WTC11 (cell line): ENCODE measurements around the gene MX2. TPM values are rescaled to one million over a fixed set of nuclear protein-coding genes. Genes with fewer than 3 reads are reported as not detected.

Experiments
- ATAC-seq: fragments of 200-7000 bp; cut with Tn5 transposase; 2 replicates; pipeline ENCODE4 v1.10.0; 2021; ENCODE audit warnings: mild to moderate bottlenecking, moderate library complexity
- CTCF ChIA-PET: fragments of 300-600 bp; sonication (Branson Sonifier 250); formaldehyde crosslinking; loops from one replicate; lab custom pipeline; 2021; ENCODE audit warnings: antibody characterized with exemption; lab: Charles Lee
- POLR2A ChIA-PET: fragments of 350-600 bp; sonication (Branson Sonifier 250); formaldehyde crosslinking; loops from one replicate; lab custom pipeline; 2021; ENCODE audit warnings: antibody characterized with exemption; lab: Charles Lee
- DNase-seq: peaks from one replicate; pipeline ENCODE4 v3.0.0; 2021; ENCODE audit warnings: low spot score
- H3K27ac Mint-ChIP-seq: 2 replicates; pipeline ENCODE4 v1.8.0; 2021; ENCODE audit warnings: mixed read lengths
- H3K27me3 Mint-ChIP-seq: 2 replicates; pipeline ENCODE4 v1.8.0; 2021; ENCODE audit warnings: low read depth, mild to moderate bottlenecking, moderate library complexity, mixed read lengths
- H3K36me3 Mint-ChIP-seq: 2 replicates; pipeline ENCODE4 v1.8.0; 2021; ENCODE audit warnings: mixed read lengths
- H3K4me1 Mint-ChIP-seq: 2 replicates; pipeline ENCODE4 v1.8.0; 2022; ENCODE audit warnings: mixed read lengths
- H3K4me3 Mint-ChIP-seq: 2 replicates; pipeline ENCODE4 v1.8.0; 2021; ENCODE audit warnings: mild to moderate bottlenecking, moderate library complexity, mixed read lengths
- H3K9me3 Mint-ChIP-seq: 2 replicates; pipeline ENCODE4 v1.8.0; 2021; ENCODE audit warnings: mixed read lengths
- ARID4B ChIP-seq: sonication (generic); formaldehyde crosslinking; IDR thresholded peaks from 2 replicates; pipeline ENCODE4 v1.8.0; 2023; ENCODE audit warnings: missing genetic modification reagents, mild to moderate bottlenecking, borderline replicate concordance
- ATF6 ChIP-seq: sonication (generic); formaldehyde crosslinking; IDR thresholded peaks from 2 replicates; pipeline ENCODE4 v1.8.1; 2023; ENCODE audit warnings: mild to moderate bottlenecking, missing genetic modification reagents
- CBFB ChIP-seq: sonication (generic); formaldehyde crosslinking; IDR thresholded peaks from 2 replicates; pipeline ENCODE4 v1.8.1; 2022; ENCODE audit warnings: mild to moderate bottlenecking, low read depth, missing genetic modification reagents
- ESRRA ChIP-seq: sonication (generic); formaldehyde crosslinking; IDR thresholded peaks from 2 replicates; pipeline ENCODE4 v1.8.1; 2022; ENCODE audit warnings: mild to moderate bottlenecking, missing genetic modification reagents, borderline replicate concordance
- GABPB1 ChIP-seq: sonication (generic); formaldehyde crosslinking; IDR thresholded peaks from 2 replicates; pipeline ENCODE4 v1.8.1; 2023; ENCODE audit warnings: mild to moderate bottlenecking, missing genetic modification reagents
- HMGA2 ChIP-seq: fragments of 250-450 bp; sonication (Bioruptor Pico); IDR thresholded peaks from 2 replicates; pipeline ENCODE4 v1.4.0; 2021; ENCODE audit warnings: mild to moderate bottlenecking, moderate library complexity
- IRF2 ChIP-seq: sonication (generic); formaldehyde crosslinking; IDR thresholded peaks from 2 replicates; pipeline ENCODE4 v1.8.0; 2022; ENCODE audit warnings: low read depth, missing genetic modification reagents, borderline replicate concordance
- JAZF1 ChIP-seq: fragments of 250-450 bp; sonication (Bioruptor Pico); IDR thresholded peaks from 2 replicates; pipeline ENCODE4 v1.9.0; 2021; ENCODE audit warnings: moderate library complexity, mild to moderate bottlenecking, inconsistent platforms
- NR2C2 ChIP-seq: sonication (generic); formaldehyde crosslinking; IDR thresholded peaks from 2 replicates; pipeline ENCODE4 v1.8.0; 2022; ENCODE audit warnings: mild to moderate bottlenecking, missing genetic modification reagents
- NR3C1 ChIP-seq: sonication (generic); formaldehyde crosslinking; conservative IDR thresholded peaks from 2 replicates; pipeline ENCODE4 v1.8.1; 2023; ENCODE audit warnings: low read depth, mild to moderate bottlenecking, missing genetic modification reagents
- SOX15 ChIP-seq: fragments of 250-450 bp; sonication (Bioruptor Pico); IDR thresholded peaks from 2 replicates; pipeline ENCODE4 v1.9.0; 2021; ENCODE audit warnings: mild to moderate bottlenecking
- STAT6 ChIP-seq: sonication (generic); formaldehyde crosslinking; conservative IDR thresholded peaks from 2 replicates; pipeline ENCODE4 v1.8.1; 2023; ENCODE audit warnings: mild to moderate bottlenecking, low read depth, missing genetic modification reagents, moderate library complexity
- ZMAT4 ChIP-seq: fragments of 250-450 bp; sonication (Bioruptor Pico); IDR thresholded peaks from 2 replicates; pipeline ENCODE4 v1.9.0; 2021; ENCODE audit warnings: mild to moderate bottlenecking
- ZNF138 ChIP-seq: sonication (generic); formaldehyde crosslinking; conservative IDR thresholded peaks from 2 replicates; pipeline ENCODE4 v1.8.1; 2022; ENCODE audit warnings: mild to moderate bottlenecking, moderate library complexity, missing genetic modification reagents
- ZNF416 ChIP-seq: fragments of 250-450 bp; sonication (Bioruptor Pico); IDR thresholded peaks from 2 replicates; pipeline ENCODE4 v1.9.0; 2021; ENCODE audit warnings: mild to moderate bottlenecking, inconsistent platforms
- ZNF512 ChIP-seq: sonication (generic); formaldehyde crosslinking; IDR thresholded peaks from 2 replicates; pipeline ENCODE4 v1.8.1; 2022; ENCODE audit warnings: missing genetic modification reagents, borderline replicate concordance
- ZNF671 ChIP-seq: fragments of 250-450 bp; sonication (Bioruptor Pico); IDR thresholded peaks from 2 replicates; pipeline ENCODE4 v1.8.0; 2021; ENCODE audit warnings: mild to moderate bottlenecking
- total RNA-seq: library from RNA; stranded (reverse); gene quantifications from 3 replicates; pipeline ENCODE4 v1.2.3, GENCODE V29; 2021
- TF ChIP-seq, protein P1 (sequence below): sonication (generic); formaldehyde crosslinking; IDR thresholded peaks from 2 replicates; pipeline ENCODE4 v1.8.0; 2022; ENCODE audit warnings: mild to moderate bottlenecking, missing genetic modification reagents
- TF ChIP-seq, protein P2 (sequence below): sonication (generic); formaldehyde crosslinking; IDR thresholded peaks from 2 replicates; pipeline ENCODE4 v1.8.0; 2023; ENCODE audit warnings: missing genetic modification reagents
- TF ChIP-seq, protein P3 (sequence below): fragments of 250-450 bp; sonication (Bioruptor Pico); IDR thresholded peaks from 2 replicates; pipeline ENCODE4 v1.9.0; 2021; ENCODE audit warnings: mild to moderate bottlenecking

The MX2 gene
- total RNA-seq, 1 experiment from 2014 or later, result 2.6 TPM

DNA sequence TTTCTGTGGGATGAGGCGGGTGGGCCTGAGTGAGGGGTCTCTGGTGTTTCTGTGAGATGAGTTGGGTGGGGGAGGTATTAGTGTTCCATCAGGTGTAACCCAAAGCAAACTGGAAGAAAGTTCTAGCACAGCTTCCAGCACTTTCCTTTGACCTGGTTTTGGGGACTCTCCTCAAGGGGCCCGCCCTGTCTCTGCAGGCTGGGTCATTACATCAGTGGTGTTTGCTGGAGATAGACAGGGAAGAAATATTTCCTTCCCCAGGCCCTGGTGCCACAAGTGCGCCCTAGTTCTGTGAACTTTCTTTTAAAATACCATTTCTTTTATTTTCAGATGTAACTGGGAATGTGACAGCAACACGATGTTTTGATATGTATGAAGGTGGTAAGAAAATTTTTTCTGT, 16.5 kb upstream of the MX2 start (continued):
- TF ChIP-seq ZNF512 (CRISPR knock-in tag), result no peak
- TF ChIP-seq JAZF1, result no peak
- TF ChIP-seq ATF6 (CRISPR knock-in tag), result no peak
- TF ChIP-seq STAT6 (CRISPR knock-in tag), result no peak
- TF ChIP-seq, all 79 proteins: peak for 0

DNA sequence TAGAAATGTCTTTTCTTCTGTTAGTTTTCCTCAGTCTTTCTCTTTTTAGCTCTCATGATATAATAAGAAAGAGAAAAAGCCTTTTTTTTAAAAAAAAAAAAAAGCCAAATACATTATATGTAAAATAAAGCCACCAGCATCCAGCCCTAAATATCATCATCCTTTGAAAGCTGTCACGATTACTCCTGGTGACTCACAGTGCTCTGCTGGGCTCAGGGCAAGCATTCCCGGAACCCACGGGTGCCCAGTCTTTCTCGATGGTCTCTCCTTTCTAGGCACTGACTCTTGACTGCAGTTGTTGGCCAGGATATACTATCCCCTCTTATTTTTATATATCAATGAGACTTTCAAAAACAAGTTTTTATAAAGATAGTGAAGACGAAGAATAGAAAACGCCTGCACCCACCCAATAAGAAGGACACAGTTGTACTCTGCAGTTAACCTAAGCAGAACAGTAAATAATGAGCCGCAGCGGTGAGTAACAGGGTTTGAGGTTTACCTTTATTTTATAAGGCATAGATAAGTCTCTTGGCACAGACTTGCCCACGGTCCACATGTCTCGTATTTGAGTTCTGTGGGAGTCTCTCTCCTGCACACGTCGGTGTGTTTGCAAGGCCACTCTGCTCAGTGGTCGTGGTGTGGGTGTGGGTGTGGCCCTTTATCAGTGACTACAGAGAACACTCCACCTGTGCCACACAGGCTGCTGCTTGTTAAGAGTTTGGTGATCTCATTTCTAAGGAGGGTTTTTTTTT, 15.7 kb upstream of the MX2 start:
- POLR2A ChIA-PET, result no interaction called here
- no peak for TF ChIP-seq SOX15 (CRISPR knock-in tag)
- no peak for TF ChIP-seq IRF2 (CRISPR knock-in tag)
- TF ChIP-seq, protein P1, sequence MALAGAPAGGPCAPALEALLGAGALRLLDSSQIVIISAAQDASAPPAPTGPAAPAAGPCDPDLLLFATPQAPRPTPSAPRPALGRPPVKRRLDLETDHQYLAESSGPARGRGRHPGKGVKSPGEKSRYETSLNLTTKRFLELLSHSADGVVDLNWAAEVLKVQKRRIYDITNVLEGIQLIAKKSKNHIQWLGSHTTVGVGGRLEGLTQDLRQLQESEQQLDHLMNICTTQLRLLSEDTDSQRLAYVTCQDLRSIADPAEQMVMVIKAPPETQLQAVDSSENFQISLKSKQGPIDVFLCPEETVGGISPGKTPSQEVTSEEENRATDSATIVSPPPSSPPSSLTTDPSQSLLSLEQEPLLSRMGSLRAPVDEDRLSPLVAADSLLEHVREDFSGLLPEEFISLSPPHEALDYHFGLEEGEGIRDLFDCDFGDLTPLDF, result no peak
- TF ChIP-seq, protein P2, sequence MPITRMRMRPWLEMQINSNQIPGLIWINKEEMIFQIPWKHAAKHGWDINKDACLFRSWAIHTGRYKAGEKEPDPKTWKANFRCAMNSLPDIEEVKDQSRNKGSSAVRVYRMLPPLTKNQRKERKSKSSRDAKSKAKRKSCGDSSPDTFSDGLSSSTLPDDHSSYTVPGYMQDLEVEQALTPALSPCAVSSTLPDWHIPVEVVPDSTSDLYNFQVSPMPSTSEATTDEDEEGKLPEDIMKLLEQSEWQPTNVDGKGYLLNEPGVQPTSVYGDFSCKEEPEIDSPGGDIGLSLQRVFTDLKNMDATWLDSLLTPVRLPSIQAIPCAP, result no peak
- no peak for TF ChIP-seq NR2C2 (CRISPR knock-in tag)
- TF ChIP-seq ZNF671, result no peak
- no peak for TF ChIP-seq HMGA2 (CRISPR knock-in tag)
- TF ChIP-seq ZMAT4 (CRISPR knock-in tag), result no peak
- TF ChIP-seq GABPB1 (CRISPR knock-in tag), result no peak
- no peak for TF ChIP-seq ZNF416
- no peak for TF ChIP-seq ARID4B
- TF ChIP-seq, protein P3, sequence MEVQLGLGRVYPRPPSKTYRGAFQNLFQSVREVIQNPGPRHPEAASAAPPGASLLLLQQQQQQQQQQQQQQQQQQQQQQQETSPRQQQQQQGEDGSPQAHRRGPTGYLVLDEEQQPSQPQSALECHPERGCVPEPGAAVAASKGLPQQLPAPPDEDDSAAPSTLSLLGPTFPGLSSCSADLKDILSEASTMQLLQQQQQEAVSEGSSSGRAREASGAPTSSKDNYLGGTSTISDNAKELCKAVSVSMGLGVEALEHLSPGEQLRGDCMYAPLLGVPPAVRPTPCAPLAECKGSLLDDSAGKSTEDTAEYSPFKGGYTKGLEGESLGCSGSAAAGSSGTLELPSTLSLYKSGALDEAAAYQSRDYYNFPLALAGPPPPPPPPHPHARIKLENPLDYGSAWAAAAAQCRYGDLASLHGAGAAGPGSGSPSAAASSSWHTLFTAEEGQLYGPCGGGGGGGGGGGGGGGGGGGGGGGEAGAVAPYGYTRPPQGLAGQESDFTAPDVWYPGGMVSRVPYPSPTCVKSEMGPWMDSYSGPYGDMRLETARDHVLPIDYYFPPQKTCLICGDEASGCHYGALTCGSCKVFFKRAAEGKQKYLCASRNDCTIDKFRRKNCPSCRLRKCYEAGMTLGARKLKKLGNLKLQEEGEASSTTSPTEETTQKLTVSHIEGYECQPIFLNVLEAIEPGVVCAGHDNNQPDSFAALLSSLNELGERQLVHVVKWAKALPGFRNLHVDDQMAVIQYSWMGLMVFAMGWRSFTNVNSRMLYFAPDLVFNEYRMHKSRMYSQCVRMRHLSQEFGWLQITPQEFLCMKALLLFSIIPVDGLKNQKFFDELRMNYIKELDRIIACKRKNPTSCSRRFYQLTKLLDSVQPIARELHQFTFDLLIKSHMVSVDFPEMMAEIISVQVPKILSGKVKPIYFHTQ (CRISPR knock-in tag), result no peak
- TF ChIP-seq CBFB, result no peak
- TF ChIP-seq NR3C1 (CRISPR knock-in tag), result no peak
- no peak for TF ChIP-seq ZNF138 (CRISPR knock-in tag)
- TF ChIP-seq ESRRA (CRISPR knock-in tag), result no peak

More for the DNA sequence above, 15.7 kb upstream of the MX2 start:
- no peaks in the 10 kb centered on the region for H3K27me3 Mint-ChIP-seq
- H3K27ac Mint-ChIP-seq, result no peak overlapping the region
- no peak overlapping the region for H3K4me3 Mint-ChIP-seq
- H3K4me1 Mint-ChIP-seq, result no peaks in the 10 kb centered on the region
- ATAC-seq, result no peak
- peaks cover 24% of the 10 kb centered on the region for H3K9me3 Mint-ChIP-seq
- H3K36me3 Mint-ChIP-seq, result peaks cover 11% of the 10 kb centered on the region
- CTCF ChIA-PET, result no interaction called here
- no peak for DNase-seq
